Stimulated activated naive CD8-positive, alpha-beta T cell treated with anti-CD3 and anti-CD28 coated beads, Interleukin-15, Interleukin-2, amounts not matched to agents 100 ng/mL and 50 ng/mL, for 24 hours (primary cell): ENCODE data around the gene OPCML.

Experiments
- H3K27ac Mint-ChIP-seq: one replicate; pipeline ENCODE4 v1.8.0; 2021; ENCODE audit warnings: mild to moderate bottlenecking, mixed read lengths
- H3K27me3 Mint-ChIP-seq: one replicate; pipeline ENCODE4 v1.8.0; 2021; ENCODE audit warnings: mixed read lengths
- H3K36me3 Mint-ChIP-seq: one replicate; pipeline ENCODE4 v1.8.0; 2021; ENCODE audit warnings: low read depth, mixed read lengths
- H3K4me1 Mint-ChIP-seq: one replicate; pipeline ENCODE4 v1.8.0; 2021; ENCODE audit warnings: low read depth, mixed read lengths
- H3K4me3 Mint-ChIP-seq: one replicate; pipeline ENCODE4 v1.8.0; 2021; ENCODE audit warnings: mild to moderate bottlenecking, mixed read lengths
- H3K9me3 Mint-ChIP-seq: one replicate; pipeline ENCODE4 v1.8.0; 2021; ENCODE audit warnings: mixed read lengths

OPCML gene

GRCh38 chr11:133197425-133197824, 334.9 kb downstream of the OPCML start:
- no peak overlapping the region for H3K4me3 Mint-ChIP-seq
- no peaks in the 10 kb centered on the region for H3K4me1 Mint-ChIP-seq

GRCh38 chr11:133191931-133192330, 340.4 kb downstream of the OPCML start:
- no peaks in the 10 kb centered on the region for H3K4me1 Mint-ChIP-seq
- H3K36me3 Mint-ChIP-seq: no peaks in the 10 kb centered on the region
- H3K9me3 Mint-ChIP-seq: no peaks in the 10 kb centered on the region

More at GRCh38 chr11:133197425-133197824, 334.9 kb downstream of the OPCML start:
- Mint-ChIP-seq H3K27me3 (no peaks in the 10 kb centered on the region), H3K36me3 (no peaks in the 10 kb centered on the region), H3K9me3 (no peaks in the 10 kb centered on the region), H3K27ac (no peak overlapping the region)

DNA sequence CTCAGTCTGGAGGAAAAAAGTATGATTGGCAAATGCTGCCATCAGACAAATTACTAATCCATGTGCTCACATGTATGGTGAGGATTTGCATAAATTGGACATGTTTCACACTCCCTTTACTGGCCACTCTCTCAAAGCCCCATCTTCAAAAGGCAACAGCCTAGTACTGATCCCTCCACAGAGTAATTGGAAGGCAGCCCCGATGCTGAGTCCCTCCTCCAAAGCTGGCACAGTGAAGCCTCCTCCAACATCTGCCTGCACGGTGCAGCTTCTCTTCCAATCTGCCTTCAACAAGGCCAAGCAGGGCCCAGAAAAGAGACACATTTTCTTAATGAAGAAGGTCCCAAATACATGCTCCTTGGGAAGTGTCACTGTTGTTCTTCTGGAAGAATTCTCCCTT, 350.6 kb downstream of the OPCML start:
- no peaks in the 10 kb centered on the region for H3K9me3 Mint-ChIP-seq
- H3K4me3 Mint-ChIP-seq: no peak overlapping the region
- H3K27ac Mint-ChIP-seq: no peak overlapping the region
- no peaks in the 10 kb centered on the region for H3K36me3 Mint-ChIP-seq
- H3K27me3 Mint-ChIP-seq: no peaks in the 10 kb centered on the region
- no peaks in the 10 kb centered on the region for H3K4me1 Mint-ChIP-seq

More at GRCh38 chr11:133191931-133192330, 340.4 kb downstream of the OPCML start:
- Mint-ChIP-seq H3K27ac (no peak overlapping the region), H3K4me3 (no peak overlapping the region), H3K27me3 (no peaks in the 10 kb centered on the region)

GRCh38 chr11:133181066-133181465, 351.2 kb downstream of the OPCML start:
- Mint-ChIP-seq H3K36me3 (no peaks in the 10 kb centered on the region), H3K4me1 (no peaks in the 10 kb centered on the region), H3K9me3 (no peaks in the 10 kb centered on the region), H3K27ac (no peak overlapping the region), H3K27me3 (no peaks in the 10 kb centered on the region), H3K4me3 (no peak overlapping the region)

GRCh38 chr11:133180201-133180600, 352.1 kb downstream of the OPCML start:
- H3K27me3 Mint-ChIP-seq: no peaks in the 10 kb centered on the region
- H3K9me3 Mint-ChIP-seq: no peaks in the 10 kb centered on the region
- no peaks in the 10 kb centered on the region for H3K4me1 Mint-ChIP-seq
- no peak overlapping the region for H3K27ac Mint-ChIP-seq
- H3K4me3 Mint-ChIP-seq: no peak overlapping the region
- H3K36me3 Mint-ChIP-seq: no peaks in the 10 kb centered on the region

- Mint-ChIP-seq H3K9me3 (no peaks in the 10 kb centered on the region), H3K4me1 (no peaks in the 10 kb centered on the region), H3K36me3 (no peaks in the 10 kb centered on the region), H3K27me3 (no peaks in the 10 kb centered on the region), H3K27ac (no peak overlapping the region), H3K4me3 (no peak overlapping the region)
Measured at GRCh38 chr11:133176748-133177147, 355.6 kb downstream of the OPCML start.

GRCh38 chr11:133175103-133175502, 357.2 kb downstream of the OPCML start:
- H3K27ac Mint-ChIP-seq: no peak overlapping the region
- no peaks in the 10 kb centered on the region for H3K36me3 Mint-ChIP-seq
- no peaks in the 10 kb centered on the region for H3K9me3 Mint-ChIP-seq
- no peak overlapping the region for H3K4me3 Mint-ChIP-seq
- peaks cover 3% of the 10 kb centered on the region for H3K27me3 Mint-ChIP-seq
- no peaks in the 10 kb centered on the region for H3K4me1 Mint-ChIP-seq

DNA sequence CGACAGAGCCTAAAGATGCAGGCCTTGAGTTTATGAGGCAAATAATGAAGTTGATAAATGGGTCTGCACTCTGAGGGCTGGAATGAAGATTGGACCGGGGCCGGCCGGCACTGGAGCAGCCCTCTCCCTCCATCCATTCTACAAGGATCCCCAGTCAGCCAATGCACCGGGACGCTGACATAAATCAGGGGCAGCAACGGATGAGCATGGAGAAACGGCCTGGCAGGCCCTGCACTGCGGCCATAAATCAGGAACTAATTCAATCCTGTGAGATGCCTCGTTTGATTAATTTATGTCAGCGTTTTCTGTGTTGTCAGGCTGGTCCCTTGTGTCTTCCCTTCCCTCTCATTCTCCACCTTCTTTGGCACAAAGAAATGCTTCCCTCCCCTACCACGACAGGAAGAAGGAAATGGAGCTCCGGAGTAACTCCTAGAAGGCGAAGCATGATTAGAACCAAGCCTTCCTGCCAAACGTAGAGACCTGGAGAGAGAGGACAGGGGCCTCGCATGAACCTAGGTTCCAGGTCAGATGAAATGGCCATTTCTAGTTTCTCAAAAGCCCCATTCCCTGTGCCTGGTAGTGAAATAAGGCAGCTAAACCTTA, 358.4 kb downstream of the OPCML start:
- Mint-ChIP-seq H3K27me3 (peaks cover 3% of the 10 kb centered on the region), H3K9me3 (no peaks in the 10 kb centered on the region), H3K4me1 (no peaks in the 10 kb centered on the region), H3K36me3 (no peaks in the 10 kb centered on the region), H3K27ac (no peak overlapping the region), H3K4me3 (no peak overlapping the region)

DNA sequence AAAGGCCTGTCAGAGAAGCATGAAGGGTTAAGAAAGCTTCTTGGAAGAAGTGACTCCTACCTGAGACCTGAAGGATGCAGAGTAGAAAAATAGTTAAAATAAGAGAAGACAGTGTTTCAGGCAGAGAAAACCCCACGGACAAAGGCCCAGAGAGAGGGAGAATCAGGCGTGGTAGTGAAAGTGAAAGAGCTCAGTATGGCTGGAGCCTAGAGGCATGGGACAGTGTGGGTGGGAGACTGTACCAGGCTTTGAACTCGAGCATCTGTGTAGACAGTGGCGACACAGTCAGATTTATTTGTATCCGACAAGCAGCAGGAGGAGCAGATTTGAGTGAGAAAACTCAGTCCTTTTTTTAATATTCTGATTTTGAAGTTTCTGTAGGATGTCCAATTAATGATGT, 360.0 kb downstream of the OPCML start:
- Mint-ChIP-seq H3K4me3 (no peak overlapping the region), H3K27me3 (peaks cover 12% of the 10 kb centered on the region), H3K9me3 (no peaks in the 10 kb centered on the region), H3K27ac (no peak overlapping the region), H3K36me3 (no peaks in the 10 kb centered on the region), H3K4me1 (no peaks in the 10 kb centered on the region)

GRCh38 chr11:133171374-133171773, 360.9 kb downstream of the OPCML start:
- Mint-ChIP-seq H3K36me3 (no peaks in the 10 kb centered on the region), H3K9me3 (no peaks in the 10 kb centered on the region), H3K4me3 (no peak overlapping the region), H3K27ac (no peak overlapping the region), H3K4me1 (no peaks in the 10 kb centered on the region), H3K27me3 (peaks cover 13% of the 10 kb centered on the region)

- Mint-ChIP-seq H3K4me1 (no peaks in the 10 kb centered on the region), H3K36me3 (no peaks in the 10 kb centered on the region), H3K27me3 (peaks cover 16% of the 10 kb centered on the region), H3K27ac (no peak overlapping the region), H3K4me3 (no peak overlapping the region), H3K9me3 (no peaks in the 10 kb centered on the region)
Measured at GRCh38 chr11:133168016-133168415, 364.3 kb downstream of the OPCML start.

GRCh38 chr11:133166662-133167061, 365.6 kb downstream of the OPCML start:
- Mint-ChIP-seq H3K27me3 (peaks cover 16% of the 10 kb centered on the region), H3K4me1 (no peaks in the 10 kb centered on the region), H3K36me3 (no peaks in the 10 kb centered on the region), H3K9me3 (no peaks in the 10 kb centered on the region), H3K27ac (no peak overlapping the region), H3K4me3 (no peak overlapping the region)

DNA sequence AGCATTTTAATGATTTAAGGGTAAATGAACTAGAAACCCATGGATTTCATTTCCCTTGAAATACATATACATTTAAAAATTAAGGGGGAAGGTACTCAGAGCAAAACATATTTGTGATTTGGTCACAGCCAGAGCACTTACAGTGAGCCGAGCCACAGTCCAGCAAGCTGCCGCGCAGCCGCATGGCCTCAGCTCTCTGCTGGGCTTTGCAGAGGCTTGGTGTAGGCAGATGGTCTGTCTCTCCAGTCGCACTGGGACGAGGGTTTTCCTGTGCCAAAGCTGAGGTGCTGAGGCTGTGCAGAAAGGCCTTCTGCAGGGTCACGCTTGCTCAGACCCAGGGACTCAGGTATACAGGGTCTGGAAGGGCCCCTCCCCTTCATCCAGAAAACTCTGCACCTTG, 367.3 kb downstream of the OPCML start:
- Mint-ChIP-seq H3K4me1 (no peaks in the 10 kb centered on the region), H3K36me3 (no peaks in the 10 kb centered on the region), H3K9me3 (no peaks in the 10 kb centered on the region), H3K27me3 (peaks cover 12% of the 10 kb centered on the region), H3K27ac (no peak overlapping the region), H3K4me3 (no peak overlapping the region)

DNA sequence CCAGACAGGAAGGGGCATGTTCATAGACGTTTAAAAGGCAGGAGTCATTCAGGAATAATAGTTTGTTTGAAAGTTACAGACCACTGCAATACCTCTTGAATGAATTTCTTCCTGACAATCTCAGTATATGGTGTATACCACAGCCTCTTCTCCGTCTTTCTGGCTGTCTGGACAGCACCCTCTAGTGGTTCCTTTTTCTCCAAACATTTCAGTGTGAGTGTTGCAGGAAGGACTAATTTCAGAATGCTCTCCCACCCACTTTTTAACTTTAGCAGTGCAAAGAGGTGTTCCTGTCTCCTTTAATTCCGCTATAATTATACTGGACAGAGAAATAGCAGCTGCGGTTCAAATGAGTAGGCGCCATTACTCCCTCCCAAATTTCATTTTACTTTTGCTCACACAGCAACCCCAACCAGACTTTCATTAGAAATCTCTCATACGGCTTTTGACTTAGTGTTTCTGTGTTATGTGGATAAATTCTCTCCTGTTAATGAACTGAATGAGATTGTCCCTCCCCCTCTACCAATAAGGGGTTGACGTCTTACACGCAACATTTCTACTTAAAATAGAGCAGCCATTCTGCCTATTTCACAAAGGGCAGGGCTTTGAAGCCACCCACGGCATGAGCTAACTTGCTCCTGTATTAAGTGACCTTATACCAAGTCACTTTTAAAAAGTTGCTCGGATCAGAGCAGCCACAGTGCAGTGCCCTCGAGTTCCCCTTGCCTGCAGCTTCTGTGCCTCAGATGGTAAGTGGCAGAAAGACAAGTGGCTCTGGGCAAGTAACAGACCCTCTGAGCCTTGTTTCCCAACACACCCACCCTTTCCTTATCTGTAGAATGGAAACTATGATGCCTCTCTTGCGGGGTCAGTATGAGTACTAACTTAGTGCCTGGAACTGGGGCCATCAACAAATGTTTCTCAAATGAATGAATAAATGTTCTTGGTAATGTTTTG, 368.6 kb downstream of the OPCML start:
- H3K9me3 Mint-ChIP-seq: no peaks in the 10 kb centered on the region
- H3K27me3 Mint-ChIP-seq: peaks cover 12% of the 10 kb centered on the region
- H3K27ac Mint-ChIP-seq: no peak overlapping the region
- H3K4me1 Mint-ChIP-seq: no peaks in the 10 kb centered on the region
- H3K36me3 Mint-ChIP-seq: no peaks in the 10 kb centered on the region
- H3K4me3 Mint-ChIP-seq: no peak overlapping the region

DNA sequence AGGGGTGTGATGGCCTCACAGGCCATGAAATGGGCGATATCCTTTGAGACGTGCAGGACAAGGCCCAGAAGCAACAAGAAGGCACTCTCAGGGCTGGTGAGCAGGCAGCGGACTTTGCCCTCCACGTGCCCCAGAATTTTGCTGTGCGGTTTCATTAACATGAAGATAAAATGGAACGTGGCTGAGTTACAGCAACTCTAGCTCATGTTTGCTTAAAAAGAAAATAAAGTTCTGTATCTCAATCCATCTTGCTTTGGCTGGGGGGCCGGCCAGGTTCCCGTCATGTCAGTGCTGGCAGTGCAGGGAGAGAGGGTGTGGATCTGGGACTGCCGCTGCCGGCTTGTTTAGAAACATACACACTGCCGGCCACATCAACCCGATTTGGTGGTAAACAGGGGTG, 370.1 kb downstream of the OPCML start:
- Mint-ChIP-seq H3K4me3 (no peak overlapping the region), H3K36me3 (no peaks in the 10 kb centered on the region)

More for the DNA sequence above, 370.1 kb downstream of the OPCML start:
- Mint-ChIP-seq H3K27ac (no peak overlapping the region), H3K27me3 (peaks cover 3% of the 10 kb centered on the region), H3K9me3 (no peaks in the 10 kb centered on the region), H3K4me1 (no peaks in the 10 kb centered on the region)
